Fibroblast of mammary gland (primary cell): Measurements from ENCODE around the gene LRRC1.

Experiments used
- DNase-seq: peaks from one replicate; pipeline ENCODE4 v3.0.0-alpha.2; 2010; ENCODE audit warnings: low read depth
- H3K4me3 ChIP-seq: 2 replicates; pipeline ENCODE4 v1.5.1; 2011; ENCODE audit warnings: low read depth, mild to moderate bottlenecking, low read length, moderate library complexity; ENCODE audit not compliant: control insufficient read depth
- TF ChIP-seq, protein P1 (sequence below): conservative IDR thresholded peaks from 2 replicates; pipeline ENCODE4 v1.5.1; 2011; ENCODE audit warnings: low read depth, low read length, inconsistent platforms; ENCODE audit not compliant: control insufficient read depth, insufficient read depth

Gene LRRC1

DNA sequence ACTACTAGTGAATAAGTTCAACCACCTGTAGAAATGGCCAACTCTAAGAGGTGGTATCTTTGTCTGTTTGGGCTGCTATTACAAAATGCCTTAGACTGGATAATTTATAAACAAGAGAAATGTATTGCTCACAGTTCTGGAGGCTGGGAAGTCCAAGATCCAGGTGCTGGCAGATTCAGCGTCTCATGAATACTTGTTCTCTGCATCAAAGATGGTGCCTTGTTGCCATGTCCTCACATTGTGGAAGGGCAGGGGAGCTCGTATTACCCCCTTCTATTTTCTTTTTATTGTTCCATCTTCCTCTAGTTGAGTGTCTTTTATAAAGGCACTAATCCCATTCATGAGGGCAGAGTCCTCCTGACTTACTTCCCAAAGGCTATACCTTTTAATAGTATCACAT lies 58.0 kb downstream of the LRRC1 start:
- H3K4me3 ChIP-seq: no peak overlapping the region
- TF ChIP-seq, protein P1, sequence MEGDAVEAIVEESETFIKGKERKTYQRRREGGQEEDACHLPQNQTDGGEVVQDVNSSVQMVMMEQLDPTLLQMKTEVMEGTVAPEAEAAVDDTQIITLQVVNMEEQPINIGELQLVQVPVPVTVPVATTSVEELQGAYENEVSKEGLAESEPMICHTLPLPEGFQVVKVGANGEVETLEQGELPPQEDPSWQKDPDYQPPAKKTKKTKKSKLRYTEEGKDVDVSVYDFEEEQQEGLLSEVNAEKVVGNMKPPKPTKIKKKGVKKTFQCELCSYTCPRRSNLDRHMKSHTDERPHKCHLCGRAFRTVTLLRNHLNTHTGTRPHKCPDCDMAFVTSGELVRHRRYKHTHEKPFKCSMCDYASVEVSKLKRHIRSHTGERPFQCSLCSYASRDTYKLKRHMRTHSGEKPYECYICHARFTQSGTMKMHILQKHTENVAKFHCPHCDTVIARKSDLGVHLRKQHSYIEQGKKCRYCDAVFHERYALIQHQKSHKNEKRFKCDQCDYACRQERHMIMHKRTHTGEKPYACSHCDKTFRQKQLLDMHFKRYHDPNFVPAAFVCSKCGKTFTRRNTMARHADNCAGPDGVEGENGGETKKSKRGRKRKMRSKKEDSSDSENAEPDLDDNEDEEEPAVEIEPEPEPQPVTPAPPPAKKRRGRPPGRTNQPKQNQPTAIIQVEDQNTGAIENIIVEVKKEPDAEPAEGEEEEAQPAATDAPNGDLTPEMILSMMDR: no peak
- no peak for DNase-seq

GRCh38 chr6:53854843-53855567 lies 60.2 kb downstream of the LRRC1 start:
- DNase-seq: no peak
- H3K4me3 ChIP-seq: no peak overlapping the region
- TF ChIP-seq, protein P1: no peak

DNA sequence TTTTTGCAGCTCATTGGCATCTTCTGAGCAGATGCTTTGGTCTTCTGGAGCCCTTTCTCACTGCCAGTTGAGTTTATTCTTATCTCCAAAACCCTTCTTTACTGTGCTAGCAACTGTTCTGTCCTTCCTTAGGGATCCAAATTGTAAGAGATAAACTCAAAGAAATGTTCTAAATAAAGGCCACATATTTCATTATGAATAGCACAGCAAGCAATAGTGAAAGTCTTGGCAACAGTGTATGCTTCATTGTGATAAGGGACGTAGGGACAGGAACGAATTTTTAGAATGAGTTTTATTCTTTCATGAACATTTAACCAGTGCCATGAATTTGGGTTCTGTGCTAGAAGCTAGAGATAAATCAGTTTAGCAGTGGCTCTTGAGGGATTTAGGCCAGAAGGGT lies 61.1 kb downstream of the LRRC1 start:
- DNase-seq: no peak
- H3K4me3 ChIP-seq: no peak overlapping the region
- TF ChIP-seq, protein P1: no peak

GRCh38 chr6:53857318-53858094 lies 62.7 kb downstream of the LRRC1 start:
- no peak overlapping the region for H3K4me3 ChIP-seq
- TF ChIP-seq, protein P1: no peak
- no peak for DNase-seq

- H3K4me3 ChIP-seq: no peak overlapping the region
- DNase-seq: no peak
- TF ChIP-seq, protein P1: no peak
Measured at GRCh38 chr6:53858196-53858595, 63.4 kb downstream of the LRRC1 start.

GRCh38 chr6:53858913-53859312 lies 64.1 kb downstream of the LRRC1 start:
- H3K4me3 ChIP-seq: no peak overlapping the region
- TF ChIP-seq, protein P1: no peak

More at GRCh38 chr6:53858913-53859312, 64.1 kb downstream of the LRRC1 start:
- no peak for DNase-seq
